Right lobe of liver (tissue), 6 donors: ENCODE measurements around the gene LYZL2. TPM values are rescaled to one million over a fixed set of nuclear protein-coding genes. Genes with fewer than 3 reads are reported as not detected.
"Not testable (repeated sequence)": the region's sequence is repeated elsewhere in the genome, so short reads cannot be mapped to it uniquely, and the experiment has no call there.

ENCODE experiments used
- ATAC-seq, 4 donors: fragments of 200-7000 bp; cut with Tn5 transposase; one replicate each; pipeline ENCODE4 v1.9.1; 2020; ENCODE audit warnings: mild to moderate bottlenecking in 4 of 4, moderate library complexity in 4 of 4
- DNase-seq, 3 donors: peaks; one replicate each; pipeline ENCODE4 v3.0.0-alpha.2; 2020
- H3K27ac ChIP-seq, 3 donors: fragments of 200-600 bp; one replicate each; pipeline ENCODE4 v1.8.0; 2022
- H3K27me3 ChIP-seq, 2 donors: fragments of 200-600 bp; one replicate each; pipeline ENCODE4 v1.8.0; 2022
- H3K36me3 ChIP-seq, 4 donors: fragments of 200-600 bp; sonication (generic) in 1 of 4; one replicate each; pipeline versions ENCODE4 v1.5.1 to v1.8.0; 2017 to 2022; ENCODE audit warnings: control low read depth in 1 of 4
- H3K4me1 ChIP-seq, 4 donors: fragments of 200-600 bp; sonication (generic) in 1 of 4; one replicate each; pipeline versions ENCODE4 v1.5.1 to v1.8.0; 2017 to 2022; ENCODE audit warnings: control low read depth in 1 of 4
- H3K4me3 ChIP-seq, 3 donors: fragments of 200-600 bp; one replicate each; pipeline ENCODE4 v1.8.0; 2022
- H3K9me3 ChIP-seq, 4 donors: fragments of 200-600 bp; sonication (generic) in 1 of 4; one replicate each; pipeline versions ENCODE4 v1.5.1 to v1.8.0; 2017 to 2022; ENCODE audit warnings: control low read depth in 1 of 4
- CTCF ChIP-seq, 4 donors: fragments of 200-600 bp in 3 of 4; fragments of 450-650 bp in 1 of 4; IDR thresholded peaks; one replicate each; pipeline versions ENCODE4 v1.5.1 to v1.8.0; 2016 to 2022; ENCODE audit warnings: antibody characterized with exemption in 4 of 4, mild to moderate bottlenecking in 2 of 4
- POLR2A ChIP-seq: fragments of 450-650 bp; IDR thresholded peaks from one replicate; pipeline ENCODE4 v1.6.1; 2017; ENCODE audit warnings: antibody characterized with exemption, mild to moderate bottlenecking
- WGBS: methylation state at CpG from one replicate; pipeline ENCODE4 v1.1.6; 2018; ENCODE audit warnings: low coverage, low lambda C conversion rate; ENCODE audit not compliant: insufficient coverage; ENCODE audit errors: missing lambda C conversion rate; 5-methylcytosine and 5-hydroxymethylcytosine counted together
- intact Hi-C, 2 donors: fragments of 100-400 bp; cut with DNase I; formaldehyde crosslinking; loops; one replicate each; pipeline versions ENCODE4 v1.11.2 to v1.14.1; 2022
- long read RNA-seq: library from polyadenylated mRNA; unstranded; transcript quantifications from one replicate; pipeline ENCODE4 v2.0.0, GENCODE V29; 2019
- total RNA-seq, 6 experiments: library from RNA; depleted of rRNA in 2 of 6; stranded (reverse); fragments of >200 nt in 2 of 6; fragmentation: NEBNext Ultra II Directional in 3 of 6; extraction: Animal tissue kit (Norgen Biotek cat#: 25700) in 3 of 6; gene quantifications; one replicate each; pipeline versions ENCODE4 v1.1.0 to v1.2.4, GENCODE V29; 2016 to 2023
- donor health status: DM: no; HTN: yes; CAD: no.
- donor health status: DM: no; HTN: no; CAD: no.
- donor health status: DM: no; HTN: no; CAD: no.
- donor health status: DM: no; HTN: yes; CAD: no.
- donor health status: DM: no; HTN: yes; CAD: no.

The LYZL2 gene
- not detected for total RNA-seq
- long read RNA-seq = 0 reads

GRCh38 chr10:30629653-30630052, at the start of gene LYZL2:
Gene LYZL2, minus strand, starts transcription at chr10:30629753. Its CDS starts 2,838 bp downstream, at chr10:30626915.
- Histone ChIP-seq H3K4me1 (no peaks in the 10 kb centered on the region), H3K4me3 (no peak within 1 kb of the TSS), H3K27me3 (no peaks in the 10 kb centered on the region), H3K9me3 (no peaks in the 10 kb centered on the region), H3K36me3 (no peaks in the 10 kb centered on the region), H3K27ac (no peak within 1 kb of the TSS)
- 73% methylated on average over 5 of the region's 6 CpGs for WGBS
- ATAC-seq (no peak), DNase-seq (no peak)
- intact Hi-C loops = no loop called here
- TF ChIP-seq CTCF (IDR thresholded peaks at IDR 0.05) (no peak), POLR2A (no peak)

GRCh38 chr10:30677616-30678015, 48.1 kb upstream of the LYZL2 start:
- H3K4me1 ChIP-seq, ATAC-seq, H3K27ac ChIP-seq, H3K4me3 ChIP-seq, H3K27me3 ChIP-seq, H3K36me3 ChIP-seq, intact Hi-C loops, DNase-seq, H3K9me3 ChIP-seq: not testable (repeated sequence)
- 63% methylated on average over 2 of the region's 7 CpGs for WGBS

GRCh38 chr10:30677146-30677545, 47.6 kb upstream of the LYZL2 start:
- H3K27me3 ChIP-seq, H3K36me3 ChIP-seq, ATAC-seq, H3K4me3 ChIP-seq, intact Hi-C loops, H3K9me3 ChIP-seq, H3K4me1 ChIP-seq, H3K27ac ChIP-seq, DNase-seq: not testable (repeated sequence)
- 86% methylated on average over 1 of the region's 3 CpGs for WGBS

- H3K4me3 ChIP-seq = no peak overlapping the region
- no peaks in the 10 kb centered on the region for H3K4me1 ChIP-seq
- no peak for DNase-seq
- H3K36me3 ChIP-seq = no peaks in the 10 kb centered on the region
- H3K9me3 ChIP-seq = no peaks in the 10 kb centered on the region
- H3K27me3 ChIP-seq = no peaks in the 10 kb centered on the region
- H3K27ac ChIP-seq = no peak overlapping the region
- intact Hi-C loops = no loop called here
- no peak for TF ChIP-seq POLR2A
- no peak for TF ChIP-seq CTCF (IDR thresholded peaks at IDR 0.05)
- 82% methylated on average over 11 of the region's 13 CpGs for WGBS
- no peak for ATAC-seq
These were observed 46.5 kb upstream of the LYZL2 start for GRCh38 chr10:30675791-30676718.

- no peaks in the 10 kb centered on the region for H3K27me3 ChIP-seq
- H3K9me3 ChIP-seq = no peaks in the 10 kb centered on the region
- no peak for TF ChIP-seq CTCF (IDR thresholded peaks at IDR 0.05)
- no peak for TF ChIP-seq POLR2A
- WGBS = 63% methylated on average over 6 of the region's 6 CpGs
- no peaks in the 10 kb centered on the region for H3K4me1 ChIP-seq
- intact Hi-C loops = no loop called here
- no peaks in the 10 kb centered on the region for H3K36me3 ChIP-seq
- ATAC-seq (no peak), DNase-seq (no peak)
- no peak overlapping the region for H3K4me3 ChIP-seq
- no peak overlapping the region for H3K27ac ChIP-seq
These were observed 45.2 kb upstream of the LYZL2 start for GRCh38 chr10:30674796-30675195.

GRCh38 chr10:30673262-30673661, 43.7 kb upstream of the LYZL2 start:
- H3K36me3 ChIP-seq, H3K27me3 ChIP-seq, DNase-seq, H3K4me1 ChIP-seq, H3K9me3 ChIP-seq, H3K4me3 ChIP-seq, H3K27ac ChIP-seq, intact Hi-C loops, ATAC-seq: not testable (repeated sequence)
- WGBS = no CpG with 5 or more reads among the region's 13 CpGs

- H3K4me1 ChIP-seq, ATAC-seq, DNase-seq, H3K4me3 ChIP-seq, H3K9me3 ChIP-seq, H3K27me3 ChIP-seq, H3K36me3 ChIP-seq, H3K27ac ChIP-seq, intact Hi-C loops: not testable (repeated sequence)
- 75% methylated on average over 4 of the region's 4 CpGs for WGBS
These were observed 42.8 kb upstream of the LYZL2 start for GRCh38 chr10:30672338-30672737.
